Measurements from ENCODE around the gene KCNJ5.

DNA sequence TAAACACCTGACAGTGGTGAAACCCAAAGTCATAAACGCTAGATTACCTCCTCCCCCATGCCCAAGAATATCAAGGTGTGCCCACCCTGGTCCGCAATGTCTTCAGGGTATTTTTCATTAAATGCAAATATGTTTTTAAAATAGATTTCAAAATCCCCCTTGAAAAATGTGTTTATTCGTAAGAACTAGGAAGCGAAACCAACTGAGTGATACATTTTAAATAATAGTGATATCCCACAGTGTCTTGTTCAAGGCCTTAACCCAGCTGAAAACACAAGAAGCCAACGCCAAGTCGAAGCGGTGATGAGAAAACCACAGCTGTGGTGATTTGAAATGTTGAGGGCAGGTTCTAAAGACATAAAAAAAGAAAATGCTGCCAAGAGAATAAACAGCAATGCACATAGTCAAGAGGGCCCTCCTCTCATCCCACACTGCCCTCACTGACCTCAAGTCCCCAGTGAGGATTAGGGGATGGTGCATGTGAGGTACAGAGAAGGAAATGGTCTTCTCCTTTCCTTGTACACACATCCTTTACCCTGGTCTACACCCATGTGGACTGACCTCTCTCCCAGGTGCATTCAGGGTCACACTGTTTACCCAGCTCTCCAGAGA, 49.6 kb upstream of the KCNJ5 start:
- TF ChIP-seq ISL1 (CRISPR knock-in tag; IDR thresholded peaks at IDR 0.05) (no peak), OSR1 (CRISPR knock-in tag; IDR thresholded peaks at IDR 0.05) (no peak), CSDC2 (CRISPR knock-in tag; IDR thresholded peaks at IDR 0.05) (no peak), ZNF565 (CRISPR knock-in tag; conservative IDR thresholded peaks at IDR 0.05; ENCODE audit: low read depth) (no peak), ARNTL (CRISPR knock-in tag; IDR thresholded peaks at IDR 0.05; ENCODE audit: borderline replicate concordance, low read depth) (no peak), GLIS3 (CRISPR knock-in tag; IDR thresholded peaks at IDR 0.05) (no peak), ZNF70 (CRISPR knock-in tag; IDR thresholded peaks at IDR 0.05) (no peak), ZC3H10 (CRISPR knock-in tag; IDR thresholded peaks at IDR 0.05) (no peak)
- TF ChIP-seq, protein P1, sequence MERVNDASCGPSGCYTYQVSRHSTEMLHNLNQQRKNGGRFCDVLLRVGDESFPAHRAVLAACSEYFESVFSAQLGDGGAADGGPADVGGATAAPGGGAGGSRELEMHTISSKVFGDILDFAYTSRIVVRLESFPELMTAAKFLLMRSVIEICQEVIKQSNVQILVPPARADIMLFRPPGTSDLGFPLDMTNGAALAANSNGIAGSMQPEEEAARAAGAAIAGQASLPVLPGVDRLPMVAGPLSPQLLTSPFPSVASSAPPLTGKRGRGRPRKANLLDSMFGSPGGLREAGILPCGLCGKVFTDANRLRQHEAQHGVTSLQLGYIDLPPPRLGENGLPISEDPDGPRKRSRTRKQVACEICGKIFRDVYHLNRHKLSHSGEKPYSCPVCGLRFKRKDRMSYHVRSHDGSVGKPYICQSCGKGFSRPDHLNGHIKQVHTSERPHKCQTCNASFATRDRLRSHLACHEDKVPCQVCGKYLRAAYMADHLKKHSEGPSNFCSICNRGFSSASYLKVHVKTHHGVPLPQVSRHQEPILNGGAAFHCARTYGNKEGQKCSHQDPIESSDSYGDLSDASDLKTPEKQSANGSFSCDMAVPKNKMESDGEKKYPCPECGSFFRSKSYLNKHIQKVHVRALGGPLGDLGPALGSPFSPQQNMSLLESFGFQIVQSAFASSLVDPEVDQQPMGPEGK (CRISPR knock-in tag; IDR thresholded peaks at IDR 0.05; ENCODE audit: borderline replicate concordance), result no peak
